Measurements from ENCODE around the gene CYB561. TPM values are rescaled to one million over a fixed set of nuclear protein-coding genes. Genes with fewer than 3 reads are reported as not detected.

CYB561 gene
- total RNA-seq, 1 experiment from 2014 or later = 20.7 TPM

GRCh38 chr17:63436523-63437110, 9.5 kb downstream of the CYB561 start:
- no peak overlapping the region for H4K8ac ChIP-seq (replicated peaks; ENCODE audit: insufficient read length, low read depth, low read length)
- no peaks in the 10 kb centered on the region for H3K23me2 ChIP-seq (ENCODE audit: insufficient read length, low read depth, low read length, poor library complexity, severe bottlenecking)
- H3K14ac ChIP-seq (ENCODE audit: insufficient read depth, low read length) = no peak overlapping the region; the same call in 1 of the 2 replicates
- H3K4me2 ChIP-seq (ENCODE audit: insufficient read depth, insufficient read length, low read length) = no peak overlapping the region
- H3K27me3 ChIP-seq (ENCODE audit: insufficient read depth, low read length) = no peaks in the 10 kb centered on the region
- TF ChIP-seq CTCF (conservative IDR thresholded peaks at IDR 0.05) = peak; percentile 57
- Mint-ChIP-seq H3K4me3 (no peak overlapping the region), H3K27ac (no peak overlapping the region; a peak in 1 of 7 replicates), H3K9me3 (no peaks in the 10 kb centered on the region; a peak in 1 of 5 replicates), H3K4me1 (peaks cover 19 to 37% of the 10 kb centered on the region in 2 experiments), H3K36me3 (ENCODE audit: insufficient read depth in 1 of 3, low read depth in 3 of 3) (peaks cover 6 to 15% (median 7%) of the 10 kb centered on the region in 3 experiments; a peak in 5 of 7 replicates), H3K27me3 (ENCODE audit: low read depth) (no peaks in the 10 kb centered on the region)
- H3K18ac ChIP-seq (ENCODE audit: insufficient read length, low read depth, low read length) = no peak overlapping the region
- H4K91ac ChIP-seq (ENCODE audit: insufficient read length, low read depth, low read length) = no peak overlapping the region
- H3K9ac ChIP-seq (ENCODE audit: extremely low read depth, insufficient read length, low read length) = no peak overlapping the region
- no peak overlapping the region for H3T11ph ChIP-seq (ENCODE audit: low read length)
- no peaks in the 10 kb centered on the region for H3K79me2 ChIP-seq (ENCODE audit: insufficient read depth, low read length)
- no peak overlapping the region for H2AFZ ChIP-seq (ENCODE audit: low read length)
- H2BK5ac ChIP-seq (ENCODE audit: insufficient read length, low read length) = no peak overlapping the region
- DNase-seq = peak; percentile 83
- H4K5ac ChIP-seq (ENCODE audit: insufficient read length, low read depth, low read length) = peak overlapping the region; percentile 24
- peaks cover 4% of the 10 kb centered on the region for H4K20me1 ChIP-seq (ENCODE audit: control insufficient read depth, insufficient read depth, insufficient read length)
- no peak overlapping the region for H2BK15ac ChIP-seq (ENCODE audit: low read depth, low read length)
- H2AK5ac ChIP-seq (ENCODE audit: insufficient read length, low read length) = no peak overlapping the region
- no peak overlapping the region for H2BK20ac ChIP-seq (ENCODE audit: low read depth, low read length, poor library complexity, severe bottlenecking)
- H2BK120ac ChIP-seq (ENCODE audit: low read depth, low read length, poor library complexity, severe bottlenecking) = no peak overlapping the region
- no peak overlapping the region for H3K27ac ChIP-seq (ENCODE audit: insufficient read length, low read depth, low read length)
- H3K56ac ChIP-seq (ENCODE audit: insufficient read length, low read depth, low read length) = no peak overlapping the region
- H2BK12ac ChIP-seq (ENCODE audit: insufficient read length, low read depth, low read length) = no peak overlapping the region
- H3K4ac ChIP-seq (ENCODE audit: low read depth, low read length) = no peak overlapping the region
- H3K23ac ChIP-seq (ENCODE audit: insufficient read length, low read depth, low read length) = no peak overlapping the region
- H3K79me1 ChIP-seq (ENCODE audit: insufficient read depth, low read depth, low read length, poor library complexity, severe bottlenecking) = no peaks in the 10 kb centered on the region
- H3K9me3 ChIP-seq (ENCODE audit: control insufficient read depth, low read depth, low read length) = no peaks in the 10 kb centered on the region
- WGBS (ENCODE audit: extremely low coverage, insufficient read length, low lambda C conversion rate) = no CpG with 5 or more reads among the region's 17 CpGs
- H3K4me1 ChIP-seq (ENCODE audit: insufficient read depth, low read length) = no peaks in the 10 kb centered on the region

All from H9 (cell line).